Neural cell (in vitro differentiated cells): Measurements from ENCODE around the gene GPR158. TPM values are rescaled to one million over a fixed set of nuclear protein-coding genes. Genes with fewer than 3 reads are reported as not detected.

Experiments
- H2AFZ ChIP-seq: fragments of 200-600, 300-800 bp; sonication (generic), shearing (Covaris generic); 2 replicates; pipeline ENCODE4 v1.6.0; 2014; ENCODE audit warnings: low read depth, mild to moderate bottlenecking, antibody characterized with exemption, low read length, moderate library complexity
- H3F3A ChIP-seq: fragments of 200-600 bp; shearing (Covaris generic); 2 replicates; pipeline ENCODE4 v1.6.1; 2016; ENCODE audit warnings: mild to moderate bottlenecking, moderate library complexity, mixed read lengths, antibody characterized with exemption, low read length; ENCODE audit not compliant: insufficient read depth, poor library complexity, severe bottlenecking
- H3K27ac ChIP-seq: fragments of 200-600, 300-800 bp; sonication (generic), shearing (Covaris generic); 2 replicates; pipeline ENCODE4 v1.5.1; 2014; ENCODE audit warnings: mild to moderate bottlenecking, low read length, moderate library complexity
- H3K27me3 ChIP-seq: fragments of 300-800, 200-600 bp; sonication (generic), shearing (Covaris generic); 2 replicates; pipeline ENCODE4 v1.6.0; 2014; ENCODE audit warnings: mild to moderate bottlenecking, low read depth, low read length, moderate library complexity; ENCODE audit not compliant: insufficient read depth
- H3K36me3 ChIP-seq: fragments of 300-800, 200-600 bp; sonication (generic), shearing (Covaris generic); 2 replicates; pipeline ENCODE4 v1.5.1; 2014; ENCODE audit warnings: mild to moderate bottlenecking, antibody characterized with exemption, low read length, moderate library complexity; ENCODE audit not compliant: insufficient read depth
- H3K4me2 ChIP-seq: fragments of 300-800, 200-600 bp; sonication (generic), shearing (Covaris generic); 2 replicates; pipeline ENCODE4 v1.6.0; 2014; ENCODE audit warnings: mild to moderate bottlenecking, low read length
- H3K4me3 ChIP-seq: fragments of 300-800, 200-600 bp; sonication (generic), shearing (Covaris generic); 2 replicates; pipeline ENCODE4 v1.5.1; 2014; ENCODE audit warnings: mild to moderate bottlenecking, low read length, moderate library complexity
- H3K79me2 ChIP-seq: fragments of 200-600 bp; shearing (Covaris generic); replicated peaks from 2 replicates; pipeline ENCODE4 v1.6.0; 2014; ENCODE audit warnings: mild to moderate bottlenecking, low read length, moderate library complexity; ENCODE audit not compliant: insufficient read depth
- H3K9ac ChIP-seq: fragments of 300-800, 200-600 bp; sonication (generic), shearing (Covaris generic); 2 replicates; pipeline ENCODE4 v1.6.1; 2016; ENCODE audit warnings: mild to moderate bottlenecking, low read length, mixed read lengths
- H3K9me2 ChIP-seq: fragments of 200-600 bp; shearing (Covaris generic); 2 replicates; pipeline ENCODE4 v1.6.1; 2016; ENCODE audit warnings: mild to moderate bottlenecking, low read length, mixed read lengths; ENCODE audit not compliant: insufficient read depth
- H3K9me3 ChIP-seq: fragments of 200-600, 300-800 bp; sonication (generic), shearing (Covaris generic); 2 replicates; pipeline ENCODE4 v1.6.1; 2016; ENCODE audit warnings: mild to moderate bottlenecking, mixed run types, low read length, moderate library complexity, mixed read lengths
- H4K20me1 ChIP-seq: fragments of 200-600 bp; shearing (Covaris generic); 2 replicates; pipeline ENCODE4 v1.6.1; 2016; ENCODE audit warnings: mild to moderate bottlenecking, mixed run types; ENCODE audit not compliant: insufficient read depth
- EP300 ChIP-seq: fragments of 450-650 bp; conservative IDR thresholded peaks from 2 replicates; pipeline ENCODE4 v1.6.1; 2014; ENCODE audit warnings: antibody characterized with exemption, mild to moderate bottlenecking, moderate library complexity; ENCODE audit not compliant: poor library complexity, severe bottlenecking
- EZH2 ChIP-seq: fragments of 200-600, 300-800 bp; shearing (Covaris generic), sonication (generic); IDR thresholded peaks from 2 replicates; pipeline ENCODE4 v1.6.1; 2014; ENCODE audit warnings: antibody characterized with exemption, low read length, borderline replicate concordance, mild to moderate bottlenecking; ENCODE audit not compliant: insufficient read depth, poor library complexity, severe bottlenecking
- MXI1 ChIP-seq: fragments of 450-650 bp; conservative IDR thresholded peaks from 2 replicates; pipeline ENCODE4 v1.6.1; 2014; ENCODE audit warnings: antibody characterized with exemption, mild to moderate bottlenecking; ENCODE audit not compliant: poor library complexity, severe bottlenecking
- POLR2AphosphoS5 ChIP-seq: IDR thresholded peaks from 2 replicates; pipeline ENCODE4 v1.6.1; 2012
- RAD21 ChIP-seq: fragments of 450-650 bp; conservative IDR thresholded peaks from 2 replicates; pipeline ENCODE4 v1.6.1; 2014; ENCODE audit warnings: antibody characterized with exemption, mild to moderate bottlenecking, moderate library complexity
- SMC3 ChIP-seq: fragments of 450-650 bp; conservative IDR thresholded peaks from 2 replicates; pipeline ENCODE4 v1.6.1; 2014; ENCODE audit warnings: antibody characterized with exemption, mild to moderate bottlenecking, moderate library complexity; ENCODE audit not compliant: poor library complexity
- TAF1 ChIP-seq: IDR thresholded peaks from 2 replicates; pipeline ENCODE4 v1.6.1; 2012; ENCODE audit warnings: low read depth
- polyA plus RNA-seq: library from polyadenylated mRNA; depleted of rRNA; stranded (reverse); fragments of >200 nt; gene quantifications from 2 replicates; pipeline ENCODE4 v1.2.3, GENCODE V29; 2014
- small RNA-seq, 3 experiments: library from RNA; depleted of rRNA; stranded (forward); fragments of <200 nt; gene quantifications; one replicate each; pipeline ENCODE3, GENCODE V24; 2012
- TF ChIP-seq, protein P1 (sequence below): fragments of 450-650 bp; IDR thresholded peaks from 2 replicates; pipeline ENCODE4 v1.5.1; 2014; ENCODE audit warnings: antibody characterized with exemption, mild to moderate bottlenecking, moderate library complexity; ENCODE audit not compliant: poor library complexity, severe bottlenecking
- TF ChIP-seq, protein P2 (sequence below): IDR thresholded peaks from 2 replicates; pipeline ENCODE4 v1.6.1; 2012; ENCODE audit warnings: borderline replicate concordance

Gene GPR158
- polyA plus RNA-seq, 1 donor from 2014 or later, result 2.1 TPM

DNA sequence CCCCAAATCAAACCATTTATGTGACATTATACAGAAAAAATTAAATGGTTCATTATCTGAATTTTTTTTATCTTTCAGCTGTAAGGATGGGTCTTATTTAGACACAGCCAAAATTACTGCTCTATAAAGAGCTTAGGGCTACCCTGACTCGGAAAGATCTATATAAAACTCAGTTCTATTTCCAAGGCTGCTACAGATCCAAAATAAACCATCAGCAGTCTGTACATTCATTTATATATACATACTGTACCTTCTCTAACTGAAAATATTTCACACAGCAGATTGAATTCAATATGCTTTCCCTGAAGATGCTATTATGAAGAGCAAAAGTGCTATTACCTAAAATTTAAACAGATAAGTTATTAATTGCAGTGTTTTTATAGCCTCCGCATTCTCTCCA lies 471.6 kb downstream of the GPR158 start:
- Histone ChIP-seq H3K9me2 (no peaks in the 10 kb centered on the region), H3F3A (no peaks in the 10 kb centered on the region), H3K27me3 (no peaks in the 10 kb centered on the region), H3K27ac (no peak overlapping the region), H3K4me3 (no peak overlapping the region), H2AFZ (no peak overlapping the region), H4K20me1 (no peaks in the 10 kb centered on the region), H3K79me2 (no peaks in the 10 kb centered on the region), H3K9ac (no peak overlapping the region), H3K4me2 (no peak overlapping the region), H3K9me3 (no peaks in the 10 kb centered on the region), H3K36me3 (no peaks in the 10 kb centered on the region)
- TF ChIP-seq TAF1, result no peak
- TF ChIP-seq, protein P1, sequence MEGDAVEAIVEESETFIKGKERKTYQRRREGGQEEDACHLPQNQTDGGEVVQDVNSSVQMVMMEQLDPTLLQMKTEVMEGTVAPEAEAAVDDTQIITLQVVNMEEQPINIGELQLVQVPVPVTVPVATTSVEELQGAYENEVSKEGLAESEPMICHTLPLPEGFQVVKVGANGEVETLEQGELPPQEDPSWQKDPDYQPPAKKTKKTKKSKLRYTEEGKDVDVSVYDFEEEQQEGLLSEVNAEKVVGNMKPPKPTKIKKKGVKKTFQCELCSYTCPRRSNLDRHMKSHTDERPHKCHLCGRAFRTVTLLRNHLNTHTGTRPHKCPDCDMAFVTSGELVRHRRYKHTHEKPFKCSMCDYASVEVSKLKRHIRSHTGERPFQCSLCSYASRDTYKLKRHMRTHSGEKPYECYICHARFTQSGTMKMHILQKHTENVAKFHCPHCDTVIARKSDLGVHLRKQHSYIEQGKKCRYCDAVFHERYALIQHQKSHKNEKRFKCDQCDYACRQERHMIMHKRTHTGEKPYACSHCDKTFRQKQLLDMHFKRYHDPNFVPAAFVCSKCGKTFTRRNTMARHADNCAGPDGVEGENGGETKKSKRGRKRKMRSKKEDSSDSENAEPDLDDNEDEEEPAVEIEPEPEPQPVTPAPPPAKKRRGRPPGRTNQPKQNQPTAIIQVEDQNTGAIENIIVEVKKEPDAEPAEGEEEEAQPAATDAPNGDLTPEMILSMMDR, result no peak
- TF ChIP-seq, protein P2, sequence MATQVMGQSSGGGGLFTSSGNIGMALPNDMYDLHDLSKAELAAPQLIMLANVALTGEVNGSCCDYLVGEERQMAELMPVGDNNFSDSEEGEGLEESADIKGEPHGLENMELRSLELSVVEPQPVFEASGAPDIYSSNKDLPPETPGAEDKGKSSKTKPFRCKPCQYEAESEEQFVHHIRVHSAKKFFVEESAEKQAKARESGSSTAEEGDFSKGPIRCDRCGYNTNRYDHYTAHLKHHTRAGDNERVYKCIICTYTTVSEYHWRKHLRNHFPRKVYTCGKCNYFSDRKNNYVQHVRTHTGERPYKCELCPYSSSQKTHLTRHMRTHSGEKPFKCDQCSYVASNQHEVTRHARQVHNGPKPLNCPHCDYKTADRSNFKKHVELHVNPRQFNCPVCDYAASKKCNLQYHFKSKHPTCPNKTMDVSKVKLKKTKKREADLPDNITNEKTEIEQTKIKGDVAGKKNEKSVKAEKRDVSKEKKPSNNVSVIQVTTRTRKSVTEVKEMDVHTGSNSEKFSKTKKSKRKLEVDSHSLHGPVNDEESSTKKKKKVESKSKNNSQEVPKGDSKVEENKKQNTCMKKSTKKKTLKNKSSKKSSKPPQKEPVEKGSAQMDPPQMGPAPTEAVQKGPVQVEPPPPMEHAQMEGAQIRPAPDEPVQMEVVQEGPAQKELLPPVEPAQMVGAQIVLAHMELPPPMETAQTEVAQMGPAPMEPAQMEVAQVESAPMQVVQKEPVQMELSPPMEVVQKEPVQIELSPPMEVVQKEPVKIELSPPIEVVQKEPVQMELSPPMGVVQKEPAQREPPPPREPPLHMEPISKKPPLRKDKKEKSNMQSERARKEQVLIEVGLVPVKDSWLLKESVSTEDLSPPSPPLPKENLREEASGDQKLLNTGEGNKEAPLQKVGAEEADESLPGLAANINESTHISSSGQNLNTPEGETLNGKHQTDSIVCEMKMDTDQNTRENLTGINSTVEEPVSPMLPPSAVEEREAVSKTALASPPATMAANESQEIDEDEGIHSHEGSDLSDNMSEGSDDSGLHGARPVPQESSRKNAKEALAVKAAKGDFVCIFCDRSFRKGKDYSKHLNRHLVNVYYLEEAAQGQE, result no peak
- no peak for TF ChIP-seq EZH2
- TF ChIP-seq RAD21, result no peak
- TF ChIP-seq MXI1, result no peak
- no peak for TF ChIP-seq SMC3
- TF ChIP-seq POLR2AphosphoS5, result no peak
- TF ChIP-seq EP300, result no peak

DNA sequence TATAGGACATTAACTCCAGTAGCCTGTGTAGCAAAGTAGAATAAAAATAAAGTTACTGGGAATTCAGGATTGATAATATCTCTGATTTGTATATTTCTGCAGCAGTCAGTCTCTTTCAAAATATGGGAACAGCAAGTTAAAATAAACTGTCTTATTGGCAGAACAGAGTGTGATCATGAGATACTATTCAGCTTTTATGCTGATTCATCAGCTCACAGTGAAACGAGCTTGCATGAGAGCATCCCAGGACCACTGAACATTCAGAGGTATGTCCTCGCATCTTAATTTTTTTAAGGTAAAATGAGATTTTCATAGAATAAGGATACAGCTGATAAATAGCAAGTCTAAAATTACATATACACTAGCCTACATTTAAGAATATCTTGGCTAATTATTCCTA lies 476.7 kb downstream of the GPR158 start:
- no peak for TF ChIP-seq SMC3
- TF ChIP-seq, protein P1, result no peak
- no peak for TF ChIP-seq MXI1
- TF ChIP-seq POLR2AphosphoS5, result no peak
- no peak for TF ChIP-seq RAD21
- H3K27ac ChIP-seq, result no peak overlapping the region
- no peaks in the 10 kb centered on the region for H3K79me2 ChIP-seq

More for the DNA sequence above, 476.7 kb downstream of the GPR158 start:
- Histone ChIP-seq H2AFZ (no peak overlapping the region), H3K9me3 (no peaks in the 10 kb centered on the region), H3F3A (no peaks in the 10 kb centered on the region), H3K9me2 (no peaks in the 10 kb centered on the region), H3K27me3 (no peaks in the 10 kb centered on the region), H4K20me1 (no peaks in the 10 kb centered on the region), H3K4me2 (no peak overlapping the region), H3K9ac (no peak overlapping the region), H3K36me3 (no peaks in the 10 kb centered on the region), H3K4me3 (no peak overlapping the region)

Small RNA genes within 50 kb of the gene (small RNA-seq; reads per million reads assigned to genes)
- gene RN7SKP220, result 0 reads per million in 3 experiments

Other genes with a start within 250 kb of the GPR158 start
- 3.4 and 4.5 TPM in 2 replicates for gene PRTFDC1, start 222.4 kb upstream of the GPR158 start, polyA plus RNA-seq
- gene ENKUR, start 158.8 kb upstream of the GPR158 start, polyA plus RNA-seq, result 1.5 and 2.6 TPM in 2 replicates
- 2.8 and 5.1 TPM in 2 replicates for gene THNSL1, start 158.4 kb upstream of the GPR158 start, polyA plus RNA-seq